Measurements from ENCODE around the gene RPIA. TPM values are rescaled to one million over a fixed set of nuclear protein-coding genes. Genes with fewer than 3 reads are reported as not detected.

The RPIA gene
- total and polyA plus RNA-seq, 2 of the 13 experiments (the other 11 are each of a cell fraction or from before 2014, with no cell fraction given) = 13.3 to 23.9 TPM

DNA sequence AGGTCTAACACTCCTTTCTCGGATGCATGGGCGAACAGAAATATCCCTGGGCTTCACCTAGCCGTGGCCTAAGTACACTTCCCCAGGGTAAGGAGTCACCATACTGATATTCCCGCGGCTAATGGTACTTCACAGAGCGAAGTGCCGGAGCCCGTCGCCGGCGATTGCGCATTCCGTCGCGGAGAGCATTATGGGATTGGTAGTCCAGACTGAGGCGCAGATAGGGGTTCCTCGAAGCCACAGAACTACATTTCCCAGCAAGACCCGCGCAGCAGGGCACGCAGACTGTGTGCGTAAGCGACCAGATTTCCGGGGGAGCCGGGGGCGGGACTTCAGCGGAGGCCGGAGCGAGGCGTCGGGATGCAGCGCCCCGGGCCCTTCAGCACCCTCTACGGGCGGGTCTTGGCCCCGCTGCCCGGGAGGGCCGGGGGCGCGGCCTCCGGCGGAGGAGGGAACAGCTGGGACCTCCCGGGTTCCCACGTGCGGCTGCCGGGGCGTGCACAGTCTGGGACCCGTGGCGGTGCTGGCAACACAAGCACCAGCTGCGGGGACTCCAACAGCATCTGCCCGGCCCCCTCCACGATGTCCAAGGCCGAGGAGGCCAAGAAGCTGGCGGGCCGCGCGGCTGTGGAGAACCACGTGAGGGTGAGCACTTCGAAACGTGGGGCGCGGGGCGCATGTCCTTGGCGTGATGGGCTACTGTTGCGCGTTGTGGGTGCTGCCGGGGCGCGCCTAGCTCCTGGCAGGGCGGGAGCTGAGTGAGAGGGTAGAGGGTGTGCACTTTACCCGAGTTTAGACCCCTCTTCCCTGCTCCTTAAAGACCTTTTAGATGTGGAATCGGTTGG is at the start of gene RPIA (continued):
- TF ChIP-seq, protein P1, sequence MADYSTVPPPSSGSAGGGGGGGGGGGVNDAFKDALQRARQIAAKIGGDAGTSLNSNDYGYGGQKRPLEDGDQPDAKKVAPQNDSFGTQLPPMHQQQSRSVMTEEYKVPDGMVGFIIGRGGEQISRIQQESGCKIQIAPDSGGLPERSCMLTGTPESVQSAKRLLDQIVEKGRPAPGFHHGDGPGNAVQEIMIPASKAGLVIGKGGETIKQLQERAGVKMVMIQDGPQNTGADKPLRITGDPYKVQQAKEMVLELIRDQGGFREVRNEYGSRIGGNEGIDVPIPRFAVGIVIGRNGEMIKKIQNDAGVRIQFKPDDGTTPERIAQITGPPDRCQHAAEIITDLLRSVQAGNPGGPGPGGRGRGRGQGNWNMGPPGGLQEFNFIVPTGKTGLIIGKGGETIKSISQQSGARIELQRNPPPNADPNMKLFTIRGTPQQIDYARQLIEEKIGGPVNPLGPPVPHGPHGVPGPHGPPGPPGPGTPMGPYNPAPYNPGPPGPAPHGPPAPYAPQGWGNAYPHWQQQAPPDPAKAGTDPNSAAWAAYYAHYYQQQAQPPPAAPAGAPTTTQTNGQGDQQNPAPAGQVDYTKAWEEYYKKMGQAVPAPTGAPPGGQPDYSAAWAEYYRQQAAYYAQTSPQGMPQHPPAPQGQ (CRISPR knock-in tag; IDR thresholded peaks at IDR 0.05; ENCODE audit: borderline replicate concordance) = 0 out of 2 replicates have a peak, but pooled peaks have one; percentile 33
- no peak; the same call in none of the 2 replicates for TF ChIP-seq ZNF773 (CRISPR knock-in tag; IDR thresholded peaks at IDR 0.05; ENCODE audit: borderline replicate concordance)
- TF ChIP-seq SMAD3 (CRISPR knock-in tag; IDR thresholded peaks at IDR 0.05) = peak; percentile 90
- TF ChIP-seq, protein P2, sequence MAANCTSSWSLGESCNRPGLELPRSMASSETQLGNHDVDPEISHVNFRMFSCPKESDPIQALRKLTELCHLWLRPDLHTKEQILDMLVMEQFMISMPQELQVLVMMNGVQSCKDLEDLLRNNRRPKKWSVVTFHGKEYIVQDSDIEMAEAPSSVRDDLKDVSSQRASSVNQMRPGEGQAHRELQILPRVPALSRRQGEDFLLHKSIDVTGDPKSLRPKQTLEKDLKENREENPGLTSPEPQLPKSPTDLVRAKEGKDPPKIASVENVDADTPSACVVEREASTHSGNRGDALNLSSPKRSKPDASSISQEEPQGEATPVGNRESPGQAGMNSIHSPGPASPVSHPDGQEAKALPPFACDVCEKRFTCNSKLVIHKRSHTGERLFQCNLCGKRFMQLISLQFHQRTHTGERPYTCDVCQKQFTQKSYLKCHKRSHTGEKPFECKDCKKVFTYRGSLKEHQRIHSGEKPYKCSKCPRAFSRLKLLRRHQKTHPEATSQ (CRISPR knock-in tag; IDR thresholded peaks at IDR 0.05; ENCODE audit: borderline replicate concordance) = no peak
- TF ChIP-seq, protein P3, sequence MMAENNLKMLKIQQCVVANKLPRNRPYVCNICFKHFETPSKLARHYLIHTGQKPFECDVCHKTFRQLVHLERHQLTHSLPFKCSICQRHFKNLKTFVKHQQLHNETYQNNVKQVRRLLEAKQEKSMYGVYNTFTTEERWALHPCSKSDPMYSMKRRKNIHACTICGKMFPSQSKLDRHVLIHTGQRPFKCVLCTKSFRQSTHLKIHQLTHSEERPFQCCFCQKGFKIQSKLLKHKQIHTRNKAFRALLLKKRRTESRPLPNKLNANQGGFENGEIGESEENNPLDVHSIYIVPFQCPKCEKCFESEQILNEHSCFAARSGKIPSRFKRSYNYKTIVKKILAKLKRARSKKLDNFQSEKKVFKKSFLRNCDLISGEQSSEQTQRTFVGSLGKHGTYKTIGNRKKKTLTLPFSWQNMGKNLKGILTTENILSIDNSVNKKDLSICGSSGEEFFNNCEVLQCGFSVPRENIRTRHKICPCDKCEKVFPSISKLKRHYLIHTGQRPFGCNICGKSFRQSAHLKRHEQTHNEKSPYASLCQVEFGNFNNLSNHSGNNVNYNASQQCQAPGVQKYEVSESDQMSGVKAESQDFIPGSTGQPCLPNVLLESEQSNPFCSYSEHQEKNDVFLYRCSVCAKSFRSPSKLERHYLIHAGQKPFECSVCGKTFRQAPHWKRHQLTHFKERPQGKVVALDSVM (CRISPR knock-in tag; IDR thresholded peaks at IDR 0.05) = peak; percentile 89
- TF ChIP-seq, protein P4, sequence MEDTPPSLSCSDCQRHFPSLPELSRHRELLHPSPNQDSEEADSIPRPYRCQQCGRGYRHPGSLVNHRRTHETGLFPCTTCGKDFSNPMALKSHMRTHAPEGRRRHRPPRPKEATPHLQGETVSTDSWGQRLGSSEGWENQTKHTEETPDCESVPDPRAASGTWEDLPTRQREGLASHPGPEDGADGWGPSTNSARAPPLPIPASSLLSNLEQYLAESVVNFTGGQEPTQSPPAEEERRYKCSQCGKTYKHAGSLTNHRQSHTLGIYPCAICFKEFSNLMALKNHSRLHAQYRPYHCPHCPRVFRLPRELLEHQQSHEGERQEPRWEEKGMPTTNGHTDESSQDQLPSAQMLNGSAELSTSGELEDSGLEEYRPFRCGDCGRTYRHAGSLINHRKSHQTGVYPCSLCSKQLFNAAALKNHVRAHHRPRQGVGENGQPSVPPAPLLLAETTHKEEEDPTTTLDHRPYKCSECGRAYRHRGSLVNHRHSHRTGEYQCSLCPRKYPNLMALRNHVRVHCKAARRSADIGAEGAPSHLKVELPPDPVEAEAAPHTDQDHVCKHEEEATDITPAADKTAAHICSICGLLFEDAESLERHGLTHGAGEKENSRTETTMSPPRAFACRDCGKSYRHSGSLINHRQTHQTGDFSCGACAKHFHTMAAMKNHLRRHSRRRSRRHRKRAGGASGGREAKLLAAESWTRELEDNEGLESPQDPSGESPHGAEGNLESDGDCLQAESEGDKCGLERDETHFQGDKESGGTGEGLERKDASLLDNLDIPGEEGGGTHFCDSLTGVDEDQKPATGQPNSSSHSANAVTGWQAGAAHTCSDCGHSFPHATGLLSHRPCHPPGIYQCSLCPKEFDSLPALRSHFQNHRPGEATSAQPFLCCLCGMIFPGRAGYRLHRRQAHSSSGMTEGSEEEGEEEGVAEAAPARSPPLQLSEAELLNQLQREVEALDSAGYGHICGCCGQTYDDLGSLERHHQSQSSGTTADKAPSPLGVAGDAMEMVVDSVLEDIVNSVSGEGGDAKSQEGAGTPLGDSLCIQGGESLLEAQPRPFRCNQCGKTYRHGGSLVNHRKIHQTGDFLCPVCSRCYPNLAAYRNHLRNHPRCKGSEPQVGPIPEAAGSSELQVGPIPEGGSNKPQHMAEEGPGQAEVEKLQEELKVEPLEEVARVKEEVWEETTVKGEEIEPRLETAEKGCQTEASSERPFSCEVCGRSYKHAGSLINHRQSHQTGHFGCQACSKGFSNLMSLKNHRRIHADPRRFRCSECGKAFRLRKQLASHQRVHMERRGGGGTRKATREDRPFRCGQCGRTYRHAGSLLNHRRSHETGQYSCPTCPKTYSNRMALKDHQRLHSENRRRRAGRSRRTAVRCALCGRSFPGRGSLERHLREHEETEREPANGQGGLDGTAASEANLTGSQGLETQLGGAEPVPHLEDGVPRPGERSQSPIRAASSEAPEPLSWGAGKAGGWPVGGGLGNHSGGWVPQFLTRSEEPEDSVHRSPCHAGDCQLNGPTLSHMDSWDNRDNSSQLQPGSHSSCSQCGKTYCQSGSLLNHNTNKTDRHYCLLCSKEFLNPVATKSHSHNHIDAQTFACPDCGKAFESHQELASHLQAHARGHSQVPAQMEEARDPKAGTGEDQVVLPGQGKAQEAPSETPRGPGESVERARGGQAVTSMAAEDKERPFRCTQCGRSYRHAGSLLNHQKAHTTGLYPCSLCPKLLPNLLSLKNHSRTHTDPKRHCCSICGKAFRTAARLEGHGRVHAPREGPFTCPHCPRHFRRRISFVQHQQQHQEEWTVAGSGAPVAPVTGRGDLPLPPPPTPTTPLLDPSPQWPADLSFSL (CRISPR knock-in tag; IDR thresholded peaks at IDR 0.05) = no peak
- TF ChIP-seq ZSCAN22 (CRISPR knock-in tag; IDR thresholded peaks at IDR 0.05) = no peak
- TF ChIP-seq, protein P5, sequence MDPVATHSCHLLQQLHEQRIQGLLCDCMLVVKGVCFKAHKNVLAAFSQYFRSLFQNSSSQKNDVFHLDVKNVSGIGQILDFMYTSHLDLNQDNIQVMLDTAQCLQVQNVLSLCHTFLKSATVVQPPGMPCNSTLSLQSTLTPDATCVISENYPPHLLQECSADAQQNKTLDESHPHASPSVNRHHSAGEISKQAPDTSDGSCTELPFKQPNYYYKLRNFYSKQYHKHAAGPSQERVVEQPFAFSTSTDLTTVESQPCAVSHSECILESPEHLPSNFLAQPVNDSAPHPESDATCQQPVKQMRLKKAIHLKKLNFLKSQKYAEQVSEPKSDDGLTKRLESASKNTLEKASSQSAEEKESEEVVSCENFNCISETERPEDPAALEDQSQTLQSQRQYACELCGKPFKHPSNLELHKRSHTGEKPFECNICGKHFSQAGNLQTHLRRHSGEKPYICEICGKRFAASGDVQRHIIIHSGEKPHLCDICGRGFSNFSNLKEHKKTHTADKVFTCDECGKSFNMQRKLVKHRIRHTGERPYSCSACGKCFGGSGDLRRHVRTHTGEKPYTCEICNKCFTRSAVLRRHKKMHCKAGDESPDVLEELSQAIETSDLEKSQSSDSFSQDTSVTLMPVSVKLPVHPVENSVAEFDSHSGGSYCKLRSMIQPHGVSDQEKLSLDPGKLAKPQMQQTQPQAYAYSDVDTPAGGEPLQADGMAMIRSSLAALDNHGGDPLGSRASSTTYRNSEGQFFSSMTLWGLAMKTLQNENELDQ (CRISPR knock-in tag; IDR thresholded peaks at IDR 0.05; ENCODE audit: borderline replicate concordance) = peak; percentile 76
- no peak for TF ChIP-seq POLR2AphosphoS2 (IDR thresholded peaks at IDR 0.05; ENCODE audit: low read depth, low read length)
- TF ChIP-seq ZNF24 (IDR thresholded peaks at IDR 0.05) = no peak
- peak; percentile 79 for TF ChIP-seq ZNF772 (CRISPR knock-in tag; IDR thresholded peaks at IDR 0.05)
- TF ChIP-seq SYNCRIP (IDR thresholded peaks at IDR 0.05; ENCODE audit: insufficient read depth, low read depth, low read length) = no peak
- peak; percentile 77; the same call in 1 of the 2 replicates for TF ChIP-seq HOXA7 (CRISPR knock-in tag; IDR thresholded peaks at IDR 0.05)

Data from HepG2 (cell line).